IPS DF 4.7 (cell line): ENCODE data around the gene RTBDN.

Experiments
- DNase-seq: peaks from one replicate; pipeline ENCODE4 v3.0.0-alpha.2; 2013; ENCODE audit warnings: low spot score; ENCODE audit errors: extremely low read depth

RTBDN gene

GRCh38 chr19:12782424-12783290 lies 51.7 kb downstream of the RTBDN start:
- DNase-seq = no peak

DNA sequence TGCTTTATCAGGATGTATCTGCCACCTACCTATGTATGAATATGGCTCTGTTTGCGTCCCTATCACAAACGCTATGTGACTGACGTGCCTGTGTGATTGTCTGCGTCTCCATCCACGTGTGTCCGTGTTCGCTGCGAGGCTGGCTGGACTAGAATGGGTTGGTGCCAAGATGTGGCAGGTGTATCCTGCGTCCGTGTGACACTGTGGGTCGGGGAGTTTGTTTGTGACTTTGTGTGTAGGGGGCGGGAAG lies 52.3 kb downstream of the RTBDN start:
- no peak for DNase-seq

GRCh38 chr19:12779162-12779993 lies 55.0 kb downstream of the RTBDN start:
- DNase-seq = no peak

- DNase-seq = no peak
Measured at GRCh38 chr19:12778905-12779161, 55.5 kb downstream of the RTBDN start.

DNA sequence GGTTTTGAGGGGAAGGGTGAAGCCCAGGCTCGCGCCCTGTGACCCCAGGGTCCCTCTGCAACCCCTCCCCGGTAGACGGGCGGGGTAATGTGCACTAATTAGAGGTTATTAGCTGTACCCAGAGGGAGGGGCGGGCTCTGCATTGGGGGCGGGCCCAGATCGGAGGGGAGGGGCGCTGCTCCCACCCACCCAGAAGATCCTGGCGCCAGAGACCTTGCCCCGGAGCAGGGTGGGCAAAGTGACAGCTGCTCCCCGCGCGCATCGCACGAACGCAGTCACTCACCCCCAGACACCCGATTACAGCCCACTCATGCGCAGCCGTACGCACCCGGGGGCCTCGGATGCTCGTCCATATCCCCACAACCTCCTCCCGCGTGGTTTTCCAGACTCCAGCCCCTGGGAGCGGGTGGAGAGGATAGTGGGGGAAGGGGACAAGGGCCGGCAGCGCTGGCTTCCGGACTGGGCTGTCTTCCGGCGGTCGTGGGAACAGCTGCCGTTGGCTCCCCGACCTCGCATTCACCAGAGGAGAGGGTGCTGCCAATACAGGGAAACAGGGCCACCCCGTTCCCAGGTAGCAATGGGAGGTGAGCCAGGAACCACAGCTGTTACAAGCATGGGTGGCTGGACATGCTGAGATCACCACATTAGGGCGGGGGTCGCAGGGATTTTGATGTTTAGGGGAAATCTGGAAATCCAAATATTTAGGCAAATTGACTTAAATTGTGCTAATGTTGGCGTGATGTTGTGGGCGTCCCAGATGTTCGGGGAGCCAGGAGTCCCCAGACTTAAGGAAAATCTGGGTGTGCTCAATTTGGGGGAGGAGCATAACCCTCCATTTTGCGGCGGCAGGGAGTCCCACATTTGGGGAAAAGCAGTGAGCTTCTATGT lies 56.1 kb downstream of the RTBDN start:
- DNase-seq = no peak

- DNase-seq = no peak
Measured at GRCh38 chr19:12777217-12778016, 57.0 kb downstream of the RTBDN start.
